Testis (tissue), 2 donors: ENCODE measurements around the gene SAMD4B.

Experiments
- POLR2A ChIP-seq: fragments of 450-650 bp; IDR thresholded peaks from one replicate; pipeline ENCODE4 v1.6.1; 2017; ENCODE audit warnings: antibody characterized with exemption, mild to moderate bottlenecking, moderate library complexity
- TF ChIP-seq, protein P1 (sequence below), 3 experiments: fragments of 450-650 bp in 2 of 3; fragments of 200-600 bp in 1 of 3; sonication (generic) in 1 of 3; IDR thresholded peaks; one replicate each; pipeline ENCODE4 v1.5.1; 2016 to 2019; ENCODE audit warnings: antibody characterized with exemption in 3 of 3, mild to moderate bottlenecking in 2 of 3, moderate library complexity in 1 of 3

GRCh38 chr19:39406656-39407409 is 64.6 kb downstream of the SAMD4B start, which contains the start of gene ZFP36:
- TF ChIP-seq POLR2A = peak; percentile 93
- TF ChIP-seq, protein P1, sequence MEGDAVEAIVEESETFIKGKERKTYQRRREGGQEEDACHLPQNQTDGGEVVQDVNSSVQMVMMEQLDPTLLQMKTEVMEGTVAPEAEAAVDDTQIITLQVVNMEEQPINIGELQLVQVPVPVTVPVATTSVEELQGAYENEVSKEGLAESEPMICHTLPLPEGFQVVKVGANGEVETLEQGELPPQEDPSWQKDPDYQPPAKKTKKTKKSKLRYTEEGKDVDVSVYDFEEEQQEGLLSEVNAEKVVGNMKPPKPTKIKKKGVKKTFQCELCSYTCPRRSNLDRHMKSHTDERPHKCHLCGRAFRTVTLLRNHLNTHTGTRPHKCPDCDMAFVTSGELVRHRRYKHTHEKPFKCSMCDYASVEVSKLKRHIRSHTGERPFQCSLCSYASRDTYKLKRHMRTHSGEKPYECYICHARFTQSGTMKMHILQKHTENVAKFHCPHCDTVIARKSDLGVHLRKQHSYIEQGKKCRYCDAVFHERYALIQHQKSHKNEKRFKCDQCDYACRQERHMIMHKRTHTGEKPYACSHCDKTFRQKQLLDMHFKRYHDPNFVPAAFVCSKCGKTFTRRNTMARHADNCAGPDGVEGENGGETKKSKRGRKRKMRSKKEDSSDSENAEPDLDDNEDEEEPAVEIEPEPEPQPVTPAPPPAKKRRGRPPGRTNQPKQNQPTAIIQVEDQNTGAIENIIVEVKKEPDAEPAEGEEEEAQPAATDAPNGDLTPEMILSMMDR (IDR thresholded peaks at IDR 0.05) = no peak
